SH-SY5Y (cell line): Measurements from ENCODE around the gene CCDC117.

Experiments used
- GATA2 ChIP-seq: IDR thresholded peaks from 2 replicates; pipeline ENCODE4 v1.6.1; 2011; ENCODE audit warnings: mild to moderate bottlenecking, low read depth, low read length
- GATA3 ChIP-seq: IDR thresholded peaks from 2 replicates; pipeline ENCODE4 v1.6.1; 2011; ENCODE audit warnings: low read depth, mild to moderate bottlenecking, low read length, moderate library complexity

The CCDC117 gene

GRCh38 chr22:28791841-28792490 is 19.5 kb downstream of the CCDC117 start:
- no peak for TF ChIP-seq GATA2
- no peak for TF ChIP-seq GATA3

- TF ChIP-seq GATA2 (no peak), GATA3 (no peak)
Observed at GRCh38 chr22:28792491-28793383, 20.2 kb downstream of the CCDC117 start.

GRCh38 chr22:28793976-28794584 is 21.6 kb downstream of the CCDC117 start:
- TF ChIP-seq GATA2, result no peak

GRCh38 chr22:28795071-28795693 is 22.7 kb downstream of the CCDC117 start:
- TF ChIP-seq GATA2 (no peak), GATA3 (no peak)

- TF ChIP-seq GATA3 (no peak), GATA2 (no peak)
Observed at GRCh38 chr22:28795932-28796856, 23.7 kb downstream of the CCDC117 start.

- peak; percentile 49; the same call in 1 of the 2 replicates for TF ChIP-seq GATA2
- TF ChIP-seq GATA3, result no peak
Observed at GRCh38 chr22:28798810-28799605, 26.5 kb downstream of the CCDC117 start.

- TF ChIP-seq GATA3 (no peak), GATA2 (no peak)
Observed at GRCh38 chr22:28799606-28800307, 27.3 kb downstream of the CCDC117 start.

- TF ChIP-seq GATA3 (no peak), GATA2 (no peak)
Observed at GRCh38 chr22:28800308-28801041, 28.0 kb downstream of the CCDC117 start, which contains the start of gene XBP1. XBP1 (minus strand) TSS chr22:28800569.

- TF ChIP-seq GATA2 (no peak), GATA3 (no peak)
Observed at GRCh38 chr22:28801845-28802594, 29.5 kb downstream of the CCDC117 start.

GRCh38 chr22:28802595-28803123 is 30.2 kb downstream of the CCDC117 start:
- TF ChIP-seq GATA3, result no peak
- no peak for TF ChIP-seq GATA2

GRCh38 chr22:28808716-28809355 is 36.3 kb downstream of the CCDC117 start:
- no peak for TF ChIP-seq GATA3
- no peak for TF ChIP-seq GATA2
